GM12878 (cell line): ENCODE results near the gene DCPS. TPM values are rescaled to one million over a fixed set of nuclear protein-coding genes. Genes with fewer than 3 reads are reported as not detected.

Experiments used
- ATAC-seq: fragments of 200-7000 bp; cut with Tn5 transposase; 3 replicates; pipeline ENCODE4 v1.9.1; 2020; ENCODE audit warnings: mild to moderate bottlenecking, moderate library complexity
- BruUV-seq: library from RNA; stranded (reverse); fragments of 400-500 nt; replicated peaks from 2 replicates; lab custom pipeline; 2021; lab: Mats Ljungman, UMichigan
- CTCF ChIA-PET: fragments of 300-600 bp; sonication (Branson Sonifier 250); formaldehyde crosslinking; extraction: SDS; loops from one replicate; lab custom pipeline; 2021; ENCODE audit warnings: inconsistent platforms; lab: Yijun Ruan, JAX
- POLR2A ChIA-PET: fragments of 350-600 bp; formaldehyde crosslinking; extraction: SDS; loops from one replicate; lab custom pipeline; 2021; ENCODE audit warnings: inconsistent platforms; lab: Charles Lee
- RAD21 ChIA-PET: fragments of 300-600 bp; sonication (Branson Sonifier 250); formaldehyde crosslinking; loops from one replicate; lab custom pipeline; 2023; ENCODE audit warnings: antibody characterized with exemption; ENCODE audit not compliant: unreplicated experiment; lab: Charles Lee
- SMC1A ChIA-PET: fragments of 300-600 bp; sonication (Branson Sonifier 250); formaldehyde crosslinking; loops from one replicate; lab custom pipeline; 2023; ENCODE audit not compliant: unreplicated experiment, uncharacterized antibody; lab: Charles Lee
- DNase-seq: peaks from one replicate; pipeline ENCODE4 v3.0.0-alpha.2; 2011; ENCODE audit warnings: low read depth, low spot score
- FAIRE-seq: peaks from 3 replicates; lab custom pipeline; 2011; peaks lifted over from hg19 to GRCh38; lab: Jason Lieb, UNC
- H2AFZ ChIP-seq: 2 replicates; pipeline ENCODE4 v1.6.0; 2011; ENCODE audit warnings: low read depth, low read length, control low read depth; ENCODE audit not compliant: control insufficient read depth
- H3K27ac ChIP-seq: 2 replicates; pipeline ENCODE4 v1.5.1; 2011; ENCODE audit warnings: control low read depth; ENCODE audit not compliant: control insufficient read depth, insufficient read depth
- H3K27me3 ChIP-seq, 2 experiments: replicated peaks in 1 of 2; 2 replicates each; pipeline versions ENCODE4 v1.6.0 to v1.6.1; 2011; ENCODE audit warnings: low read length in 1 of 2; ENCODE audit not compliant: control insufficient read depth in 2 of 2, insufficient read depth in 2 of 2
- H3K36me3 ChIP-seq, 2 experiments: 2 replicates each; pipeline ENCODE4 v1.5.1; 2011; ENCODE audit warnings: low read length in 1 of 2; ENCODE audit not compliant: control insufficient read depth in 2 of 2, insufficient read depth in 2 of 2
- H3K4me1 ChIP-seq: 2 replicates; pipeline ENCODE4 v1.6.1; 2011; ENCODE audit warnings: mild to moderate bottlenecking, low read length, moderate library complexity, mixed read lengths; ENCODE audit not compliant: control insufficient read depth, insufficient read depth
- H3K4me2 ChIP-seq: 2 replicates; pipeline ENCODE4 v1.6.0; 2011; ENCODE audit warnings: control low read depth; ENCODE audit not compliant: control insufficient read depth, insufficient read depth
- H3K4me3 ChIP-seq: fragments of 200-600 bp; sonication (generic); 2 replicates; pipeline ENCODE4 v1.5.1; 2016
- H3K79me2 ChIP-seq: 2 replicates; pipeline ENCODE4 v1.6.0; 2011; ENCODE audit warnings: low read length; ENCODE audit not compliant: control insufficient read depth, insufficient read depth
- H3K9ac ChIP-seq: 2 replicates; pipeline ENCODE4 v1.8.0; 2011; ENCODE audit warnings: low read length, control low read depth, mixed read lengths; ENCODE audit not compliant: control insufficient read depth, insufficient read depth
- H3K9me3 ChIP-seq: replicated peaks from 3 replicates; pipeline ENCODE4 v1.5.1; 2011; ENCODE audit warnings: mild to moderate bottlenecking, low read length; ENCODE audit not compliant: control insufficient read depth, insufficient read depth
- H4K20me1 ChIP-seq: 2 replicates; pipeline ENCODE4 v1.6.0; 2011; ENCODE audit not compliant: control insufficient read depth, insufficient read depth
- BACH1 ChIP-seq: fragments of 450-650 bp; IDR thresholded peaks from 2 replicates; pipeline ENCODE4 v1.6.1; 2017; ENCODE audit warnings: mild to moderate bottlenecking, borderline replicate concordance
- FOXM1 ChIP-seq: IDR thresholded peaks from 2 replicates; pipeline ENCODE4 v1.6.1; 2012; ENCODE audit warnings: low read depth, mild to moderate bottlenecking, inconsistent platforms, low read length, moderate library complexity
- LARP7 ChIP-seq: fragments of 450-650 bp; IDR thresholded peaks from 2 replicates; pipeline ENCODE4 v1.6.1; 2017; ENCODE audit warnings: mild to moderate bottlenecking
- NBN ChIP-seq: fragments of 450-650 bp; IDR thresholded peaks from 2 replicates; pipeline ENCODE4 v1.6.1; 2016
- SIN3A ChIP-seq: IDR thresholded peaks from 2 replicates; pipeline ENCODE4 v1.6.1; 2012; ENCODE audit warnings: low read depth, low read length, improper control_type of control experiment
- SMAD1 ChIP-seq: fragments of 450-650 bp; IDR thresholded peaks from 2 replicates; pipeline ENCODE4 v1.6.1; 2018; ENCODE audit warnings: mild to moderate bottlenecking, low read depth; ENCODE audit not compliant: partially characterized antibody
- ZNF274 ChIP-seq: IDR thresholded peaks from one replicate; pipeline ENCODE4 v1.8.0; 2011; ENCODE audit not compliant: insufficient read length, insufficient read depth
- WGBS: methylation state at CpG from one replicate; pipeline ENCODE4 v1.1.6; 2016; ENCODE audit warnings: low lambda C conversion rate; ENCODE audit not compliant: insufficient replicate concordance, insufficient coverage; ENCODE audit errors: missing lambda C conversion rate; 5-methylcytosine and 5-hydroxymethylcytosine counted together
- in situ Hi-C: fragments of 300-500 bp; cut with MboI; formaldehyde crosslinking; loops from 9 replicates; pipeline ENCODE4 v1.14.3; 2018; ENCODE audit warnings: mixed read lengths
- intact Hi-C: fragments of 100-400 bp; cut with micrococcal nuclease; formaldehyde crosslinking; loops from one replicate; pipeline ENCODE4 v1.14.2; 2022; ENCODE audit not compliant: unreplicated experiment
- polyA plus RNA-seq, 11 experiments: library from polyadenylated mRNA; depleted of rRNA in 4 of 11; unstranded in 6 of 11; stranded (reverse) in 5 of 11; fragments of >200 nt; fragmentation: Nextera tagmentation in 4 of 11; fragmentation: Illumina TruSeq in 1 of 11; extraction: Ambion mirVana in 4 of 11; extraction: Trizol in 1 of 11; gene quantifications; 1 replicate in 1 of 11; 2 replicates in 10 of 11; pipeline versions ENCODE4 v1.2.1 to v1.2.3, GENCODE V29; 2011 to 2016; ENCODE audit warnings: inconsistent platforms in 2 of 11, missing spikeins in 2 of 11, low read depth in 1 of 11
- total RNA-seq, 4 experiments: library from RNA; depleted of rRNA in 3 of 4; stranded (reverse); fragments of >200 nt in 3 of 4; fragmentation: Illumina TruSeq in 1 of 4; extraction: Trizol in 1 of 4; gene quantifications; 2 replicates each; pipeline versions ENCODE4 v1.2.1 to v1.2.3, GENCODE V29; 2013 to 2021
- TF ChIP-seq, protein P1 (sequence below): fragments of 450-650 bp; IDR thresholded peaks from 2 replicates; pipeline ENCODE4 v1.6.1; 2017; ENCODE audit warnings: mild to moderate bottlenecking, moderate library complexity
- TF ChIP-seq, protein P2 (sequence below): IDR thresholded peaks from 2 replicates; pipeline ENCODE4 v1.6.1; 2012; ENCODE audit warnings: low read depth, low read length, improper control_type of control experiment
- TF ChIP-seq, protein P3 (sequence below): fragments of 450-650 bp; IDR thresholded peaks from 2 replicates; pipeline ENCODE4 v1.6.1; 2016; ENCODE audit warnings: mild to moderate bottlenecking, moderate library complexity, borderline replicate concordance

DCPS gene
- total and polyA plus RNA-seq, 10 of the 15 experiments (the other 5 are each of a cell fraction or from before 2014, with no cell fraction given) = 23.5 to 101 (median 67.4) TPM

DNA sequence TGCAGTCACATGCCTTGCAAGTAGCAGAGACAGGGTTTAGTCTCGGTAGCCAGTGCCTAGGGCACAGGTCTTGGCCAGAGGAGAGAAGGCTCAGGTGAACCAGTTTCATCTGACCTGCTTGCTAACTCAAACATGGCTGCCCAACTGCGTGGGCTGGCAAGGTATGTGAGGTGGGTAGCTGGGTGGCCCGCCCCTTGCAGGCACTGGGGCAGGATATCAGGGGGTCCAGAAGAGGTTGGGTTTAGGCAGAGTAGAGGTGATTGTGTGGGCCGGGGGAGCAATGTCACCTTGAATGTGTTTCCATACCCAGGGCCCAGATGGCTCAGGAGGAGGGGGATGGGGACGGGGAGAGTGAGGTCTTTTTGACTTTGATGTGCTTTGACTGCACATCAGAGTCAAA lies 89.3 kb downstream of the DCPS start:
- intact Hi-C loops (no loop called here), in situ Hi-C loops (no loop called here)
- CTCF ChIA-PET = no interaction called here
- RAD21 ChIA-PET = no interaction called here
- 71% methylated on average over 5 of the region's 5 CpGs for WGBS
- no TSS peak for BruUV-seq
- Histone ChIP-seq H3K36me3 (no peaks in the 10 kb centered on the region), H3K4me1 (peaks cover 9% of the 10 kb centered on the region), H3K79me2 (no peaks in the 10 kb centered on the region), H3K4me3 (no peak overlapping the region), H3K9ac (no peak overlapping the region), H2AFZ (no peak overlapping the region), H3K27me3 (no peaks in the 10 kb centered on the region), H3K9me3 (no peaks in the 10 kb centered on the region), H3K27ac (no peak overlapping the region)
- no peak for FAIRE-seq
- POLR2A ChIA-PET = no interaction called here
- DNase-seq = no peak
- ATAC-seq = no peak
- SMC1A ChIA-PET = interaction anchor here (0.6 kb wide), 1 partner anchor 72 kb away, joined by 3 read pairs; no protein-coding TSS in a partner anchor
- TF ChIP-seq SMAD1 (no peak), NBN (no peak), FOXM1 (no peak), SIN3A (no peak), LARP7 (no peak), ZNF274 (no peak), BACH1 (no peak)
- TF ChIP-seq, protein P1, sequence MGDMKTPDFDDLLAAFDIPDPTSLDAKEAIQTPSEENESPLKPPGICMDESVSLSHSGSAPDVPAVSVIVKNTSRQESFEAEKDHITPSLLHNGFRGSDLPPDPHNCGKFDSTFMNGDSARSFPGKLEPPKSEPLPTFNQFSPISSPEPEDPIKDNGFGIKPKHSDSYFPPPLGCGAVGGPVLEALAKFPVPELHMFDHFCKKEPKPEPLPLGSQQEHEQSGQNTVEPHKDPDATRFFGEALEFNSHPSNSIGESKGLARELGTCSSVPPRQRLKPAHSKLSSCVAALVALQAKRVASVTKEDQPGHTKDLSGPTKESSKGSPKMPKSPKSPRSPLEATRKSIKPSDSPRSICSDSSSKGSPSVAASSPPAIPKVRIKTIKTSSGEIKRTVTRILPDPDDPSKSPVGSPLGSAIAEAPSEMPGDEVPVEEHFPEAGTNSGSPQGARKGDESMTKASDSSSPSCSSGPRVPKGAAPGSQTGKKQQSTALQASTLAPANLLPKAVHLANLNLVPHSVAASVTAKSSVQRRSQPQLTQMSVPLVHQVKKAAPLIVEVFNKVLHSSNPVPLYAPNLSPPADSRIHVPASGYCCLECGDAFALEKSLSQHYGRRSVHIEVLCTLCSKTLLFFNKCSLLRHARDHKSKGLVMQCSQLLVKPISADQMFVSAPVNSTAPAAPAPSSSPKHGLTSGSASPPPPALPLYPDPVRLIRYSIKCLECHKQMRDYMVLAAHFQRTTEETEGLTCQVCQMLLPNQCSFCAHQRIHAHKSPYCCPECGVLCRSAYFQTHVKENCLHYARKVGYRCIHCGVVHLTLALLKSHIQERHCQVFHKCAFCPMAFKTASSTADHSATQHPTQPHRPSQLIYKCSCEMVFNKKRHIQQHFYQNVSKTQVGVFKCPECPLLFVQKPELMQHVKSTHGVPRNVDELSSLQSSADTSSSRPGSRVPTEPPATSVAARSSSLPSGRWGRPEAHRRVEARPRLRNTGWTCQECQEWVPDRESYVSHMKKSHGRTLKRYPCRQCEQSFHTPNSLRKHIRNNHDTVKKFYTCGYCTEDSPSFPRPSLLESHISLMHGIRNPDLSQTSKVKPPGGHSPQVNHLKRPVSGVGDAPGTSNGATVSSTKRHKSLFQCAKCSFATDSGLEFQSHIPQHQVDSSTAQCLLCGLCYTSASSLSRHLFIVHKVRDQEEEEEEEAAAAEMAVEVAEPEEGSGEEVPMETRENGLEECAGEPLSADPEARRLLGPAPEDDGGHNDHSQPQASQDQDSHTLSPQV = no peak
- TF ChIP-seq, protein P2, sequence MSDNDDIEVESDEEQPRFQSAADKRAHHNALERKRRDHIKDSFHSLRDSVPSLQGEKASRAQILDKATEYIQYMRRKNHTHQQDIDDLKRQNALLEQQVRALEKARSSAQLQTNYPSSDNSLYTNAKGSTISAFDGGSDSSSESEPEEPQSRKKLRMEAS = no peak
- TF ChIP-seq, protein P3, sequence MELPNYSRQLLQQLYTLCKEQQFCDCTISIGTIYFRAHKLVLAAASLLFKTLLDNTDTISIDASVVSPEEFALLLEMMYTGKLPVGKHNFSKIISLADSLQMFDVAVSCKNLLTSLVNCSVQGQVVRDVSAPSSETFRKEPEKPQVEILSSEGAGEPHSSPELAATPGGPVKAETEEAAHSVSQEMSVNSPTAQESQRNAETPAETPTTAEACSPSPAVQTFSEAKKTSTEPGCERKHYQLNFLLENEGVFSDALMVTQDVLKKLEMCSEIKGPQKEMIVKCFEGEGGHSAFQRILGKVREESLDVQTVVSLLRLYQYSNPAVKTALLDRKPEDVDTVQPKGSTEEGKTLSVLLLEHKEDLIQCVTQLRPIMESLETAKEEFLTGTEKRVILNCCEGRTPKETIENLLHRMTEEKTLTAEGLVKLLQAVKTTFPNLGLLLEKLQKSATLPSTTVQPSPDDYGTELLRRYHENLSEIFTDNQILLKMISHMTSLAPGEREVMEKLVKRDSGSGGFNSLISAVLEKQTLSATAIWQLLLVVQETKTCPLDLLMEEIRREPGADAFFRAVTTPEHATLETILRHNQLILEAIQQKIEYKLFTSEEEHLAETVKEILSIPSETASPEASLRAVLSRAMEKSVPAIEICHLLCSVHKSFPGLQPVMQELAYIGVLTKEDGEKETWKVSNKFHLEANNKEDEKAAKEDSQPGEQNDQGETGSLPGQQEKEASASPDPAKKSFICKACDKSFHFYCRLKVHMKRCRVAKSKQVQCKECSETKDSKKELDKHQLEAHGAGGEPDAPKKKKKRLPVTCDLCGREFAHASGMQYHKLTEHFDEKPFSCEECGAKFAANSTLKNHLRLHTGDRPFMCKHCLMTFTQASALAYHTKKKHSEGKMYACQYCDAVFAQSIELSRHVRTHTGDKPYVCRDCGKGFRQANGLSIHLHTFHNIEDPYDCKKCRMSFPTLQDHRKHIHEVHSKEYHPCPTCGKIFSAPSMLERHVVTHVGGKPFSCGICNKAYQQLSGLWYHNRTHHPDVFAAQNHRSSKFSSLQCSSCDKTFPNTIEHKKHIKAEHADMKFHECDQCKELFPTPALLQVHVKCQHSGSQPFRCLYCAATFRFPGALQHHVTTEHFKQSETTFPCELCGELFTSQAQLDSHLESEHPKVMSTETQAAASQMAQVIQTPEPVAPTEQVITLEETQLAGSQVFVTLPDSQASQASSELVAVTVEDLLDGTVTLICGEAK = no peak
- TF ChIP-seq, all 136 proteins: peak for 0
- Histone ChIP-seq H3K4me2 (no peak overlapping the region), H4K20me1 (no peaks in the 10 kb centered on the region)
